ENCODE measurements around the gene HHATL.

HHATL gene

DNA sequence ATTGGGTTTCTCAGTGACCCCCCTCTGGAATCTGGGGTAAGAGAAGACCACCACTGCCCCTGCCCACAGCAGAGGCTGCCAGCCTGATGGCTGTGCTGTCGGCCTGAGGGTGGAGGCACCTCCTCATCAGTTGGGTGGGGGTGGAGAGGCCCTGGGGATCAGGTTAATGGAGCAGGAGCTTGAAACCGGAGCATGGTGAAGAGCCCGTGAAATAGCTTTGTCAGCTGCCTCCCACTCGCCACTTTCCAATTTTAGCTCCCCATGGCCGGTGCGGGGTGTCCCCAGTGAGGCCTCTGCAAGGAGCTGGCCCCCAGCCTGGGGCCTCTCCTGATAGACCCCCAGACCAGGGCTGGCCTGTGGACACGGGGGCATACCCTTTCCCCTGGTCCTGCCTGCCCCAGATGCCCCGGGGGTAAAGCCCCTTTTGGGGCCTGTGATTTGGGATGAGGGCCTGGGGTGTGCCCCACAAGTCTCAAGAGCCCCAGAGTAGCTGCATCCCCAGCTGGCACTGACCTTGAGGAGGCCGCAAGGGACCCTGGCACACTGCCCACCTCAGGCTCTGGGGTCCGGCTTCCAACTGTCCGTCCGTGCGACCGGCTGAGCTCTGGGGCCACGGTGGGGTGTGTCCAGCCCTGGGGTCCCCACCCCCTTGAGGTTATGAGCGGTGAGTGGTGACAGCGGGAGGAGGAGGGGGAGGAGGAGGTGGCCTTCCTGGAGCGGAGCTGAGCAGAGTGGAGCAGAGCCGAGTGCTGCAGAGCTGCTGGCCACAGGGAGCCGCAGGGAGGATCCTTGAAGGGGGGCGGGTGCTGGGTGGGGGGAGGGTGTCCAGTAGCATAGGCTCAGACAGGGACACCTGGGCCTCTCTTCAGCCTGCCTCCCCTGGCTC lies at the start of gene HHATL:
HHATL (minus strand) TSS at position 733 of the 886 bp plus-strand sequence. CDS start 1,972 bp downstream, outside the sequence.
- no peak for ATAC-seq
- Mint-ChIP-seq H3K36me3 (no peaks in the 10 kb centered on the region), H3K4me3 (no peak within 1 kb of the TSS), H3K9me3 (no peaks in the 10 kb centered on the region), H3K27me3 (peaks cover 47% of the 10 kb centered on the region), H3K27ac (no peak within 1 kb of the TSS), H3K4me1 (no peaks in the 10 kb centered on the region)

DNA sequence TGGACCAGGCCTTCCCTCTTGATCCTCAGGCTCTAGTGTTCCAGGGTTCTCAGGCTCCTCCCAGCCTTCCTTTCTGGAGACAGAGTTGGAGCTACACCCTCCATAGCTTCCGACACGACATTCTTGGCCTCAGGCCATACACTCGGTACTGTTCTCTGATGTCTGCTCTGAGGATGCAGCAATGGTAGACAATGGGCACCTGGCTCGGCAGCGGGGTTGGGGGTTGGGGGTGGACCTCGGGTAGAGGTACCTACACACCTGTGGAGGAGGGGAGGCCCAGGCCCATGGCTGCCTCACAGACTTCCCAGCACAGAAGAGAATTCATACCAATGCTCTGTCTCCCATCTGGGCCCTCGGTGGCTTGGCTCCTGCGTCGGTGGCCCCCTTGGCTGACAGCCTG lies 49.0 kb upstream of the HHATL start:
- no peak overlapping the region for H3K4me3 Mint-ChIP-seq
- ATAC-seq = no peak

DNA sequence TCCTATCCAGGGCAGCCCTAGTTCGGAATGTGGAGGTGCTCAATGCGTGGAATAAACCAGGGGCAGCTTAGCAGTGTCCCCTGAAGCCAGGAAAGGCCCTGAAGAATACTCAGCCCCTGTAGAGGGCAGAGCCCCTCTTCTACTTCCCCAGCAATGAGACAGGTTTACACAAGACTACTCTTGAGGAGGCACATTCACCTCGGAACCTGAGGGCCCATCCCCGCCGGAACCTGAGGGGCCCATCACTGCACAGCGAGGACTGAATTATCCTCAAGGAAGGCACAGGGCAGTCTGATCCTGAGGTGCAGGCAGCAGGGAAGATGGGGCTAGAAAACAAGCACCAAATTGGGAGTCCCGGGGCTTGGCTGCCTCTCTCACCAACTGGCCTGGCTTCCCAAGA lies 48.2 kb upstream of the HHATL start:
- H3K4me1 Mint-ChIP-seq = no peaks in the 10 kb centered on the region
- H3K36me3 Mint-ChIP-seq = no peaks in the 10 kb centered on the region
- H3K27ac Mint-ChIP-seq = no peak overlapping the region
- H3K9me3 Mint-ChIP-seq = no peaks in the 10 kb centered on the region
- ATAC-seq = no peak
- H3K4me3 Mint-ChIP-seq = no peak overlapping the region
- H3K27me3 Mint-ChIP-seq = no peaks in the 10 kb centered on the region

More for the DNA sequence above, 49.0 kb upstream of the HHATL start:
- Mint-ChIP-seq H3K27me3 (no peaks in the 10 kb centered on the region), H3K9me3 (no peaks in the 10 kb centered on the region), H3K27ac (no peak overlapping the region), H3K4me1 (no peaks in the 10 kb centered on the region), H3K36me3 (no peaks in the 10 kb centered on the region)

DNA sequence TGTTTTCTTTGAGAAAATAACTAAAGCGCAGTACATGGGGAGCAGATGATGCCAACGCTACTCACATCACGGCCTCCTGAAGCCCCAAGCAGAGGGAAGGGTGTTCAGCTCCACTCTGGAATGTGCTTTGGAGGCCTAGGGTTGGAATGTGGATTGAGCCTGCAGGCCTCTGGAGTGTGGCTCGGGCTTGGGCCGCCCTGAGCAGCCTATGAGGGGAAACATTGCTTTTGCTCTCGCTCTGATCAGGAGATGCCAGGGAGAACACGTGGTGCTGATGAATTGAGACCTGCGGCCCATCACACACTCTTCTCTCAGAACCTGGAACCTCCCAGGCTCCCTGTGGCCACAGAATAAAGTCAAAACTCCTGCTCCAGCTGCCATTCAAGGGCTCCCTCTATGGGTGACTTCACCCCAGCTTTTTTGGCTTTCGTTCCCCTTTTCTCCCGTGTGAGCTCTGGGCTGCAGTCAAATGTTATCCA lies 47.2 kb upstream of the HHATL start:
- H3K27me3 Mint-ChIP-seq = no peaks in the 10 kb centered on the region
- H3K9me3 Mint-ChIP-seq = no peaks in the 10 kb centered on the region
- no peaks in the 10 kb centered on the region for H3K36me3 Mint-ChIP-seq
- H3K4me3 Mint-ChIP-seq = no peak overlapping the region
- no peak overlapping the region for H3K27ac Mint-ChIP-seq
- ATAC-seq = no peak
- H3K4me1 Mint-ChIP-seq = no peaks in the 10 kb centered on the region

- Mint-ChIP-seq H3K27me3 (no peaks in the 10 kb centered on the region), H3K27ac (no peak overlapping the region), H3K4me3 (no peak overlapping the region)
Observed at GRCh38 chr3:42749025-42749752, 46.6 kb upstream of the HHATL start.

DNA sequence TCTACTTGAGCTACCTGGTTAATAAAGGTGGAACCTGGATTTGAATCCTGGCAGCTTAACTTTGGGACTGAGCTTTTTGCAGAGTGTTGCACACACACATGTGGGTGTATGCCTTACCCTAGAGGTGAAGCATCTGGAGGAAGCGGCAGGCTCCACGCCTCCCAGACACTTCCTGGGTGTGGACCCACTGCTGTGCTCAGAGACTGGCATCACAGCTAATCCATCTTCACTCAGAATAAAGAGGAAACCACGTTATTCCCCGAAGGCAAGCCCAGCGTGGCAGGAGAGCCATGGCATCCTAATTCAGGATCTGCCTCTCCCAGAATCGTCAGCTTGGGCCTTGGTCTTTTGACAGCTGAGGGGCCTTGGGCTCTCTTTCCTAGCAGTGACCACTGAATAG lies 45.0 kb upstream of the HHATL start:
- H3K36me3 Mint-ChIP-seq = no peaks in the 10 kb centered on the region
- H3K9me3 Mint-ChIP-seq = no peaks in the 10 kb centered on the region
- no peak overlapping the region for H3K27ac Mint-ChIP-seq
- H3K4me1 Mint-ChIP-seq = no peaks in the 10 kb centered on the region
- H3K27me3 Mint-ChIP-seq = no peaks in the 10 kb centered on the region
- no peak overlapping the region for H3K4me3 Mint-ChIP-seq
- ATAC-seq = no peak

More at GRCh38 chr3:42749025-42749752, 46.6 kb upstream of the HHATL start:
- ATAC-seq = no peak
- Mint-ChIP-seq H3K4me1 (no peaks in the 10 kb centered on the region), H3K9me3 (no peaks in the 10 kb centered on the region), H3K36me3 (no peaks in the 10 kb centered on the region)

GRCh38 chr3:42746455-42747450 lies 44.2 kb upstream of the HHATL start:
- no peaks in the 10 kb centered on the region for H3K9me3 Mint-ChIP-seq
- ATAC-seq = no peak
- no peak overlapping the region for H3K27ac Mint-ChIP-seq
- no peaks in the 10 kb centered on the region for H3K36me3 Mint-ChIP-seq
- H3K27me3 Mint-ChIP-seq = no peaks in the 10 kb centered on the region
- no peak overlapping the region for H3K4me3 Mint-ChIP-seq
- no peaks in the 10 kb centered on the region for H3K4me1 Mint-ChIP-seq

- no peaks in the 10 kb centered on the region for H3K4me1 Mint-ChIP-seq
- H3K9me3 Mint-ChIP-seq = no peaks in the 10 kb centered on the region
- no peak for ATAC-seq
- no peak overlapping the region for H3K4me3 Mint-ChIP-seq
- H3K36me3 Mint-ChIP-seq = no peaks in the 10 kb centered on the region
- no peaks in the 10 kb centered on the region for H3K27me3 Mint-ChIP-seq
- no peak overlapping the region for H3K27ac Mint-ChIP-seq
Observed at GRCh38 chr3:42745776-42746454, 43.3 kb upstream of the HHATL start.

DNA sequence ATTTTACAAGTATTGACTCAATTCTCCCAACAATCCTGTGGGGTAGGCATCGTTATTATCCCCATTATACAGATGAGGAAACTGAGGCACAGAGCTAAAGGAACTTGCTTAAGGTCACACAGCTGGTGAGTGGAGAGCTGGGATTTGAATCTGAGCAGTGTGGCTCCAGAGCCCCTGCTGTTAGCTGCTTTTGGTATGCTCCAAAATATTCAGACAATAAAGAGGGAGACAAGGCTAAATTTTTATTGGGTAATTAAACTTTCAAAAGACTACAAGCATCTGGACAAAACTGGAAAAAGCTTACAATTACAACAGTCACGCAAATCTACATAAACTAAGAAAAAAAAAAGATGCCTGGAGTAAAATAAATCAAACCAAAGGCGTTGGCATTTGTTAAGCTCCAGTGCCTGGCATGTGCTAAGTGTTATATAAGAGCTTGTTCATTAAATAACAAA lies 42.7 kb upstream of the HHATL start:
- Mint-ChIP-seq H3K4me3 (no peak overlapping the region), H3K9me3 (no peaks in the 10 kb centered on the region), H3K27me3 (no peaks in the 10 kb centered on the region), H3K27ac (no peak overlapping the region), H3K36me3 (no peaks in the 10 kb centered on the region), H3K4me1 (no peaks in the 10 kb centered on the region)
- ATAC-seq = no peak

DNA sequence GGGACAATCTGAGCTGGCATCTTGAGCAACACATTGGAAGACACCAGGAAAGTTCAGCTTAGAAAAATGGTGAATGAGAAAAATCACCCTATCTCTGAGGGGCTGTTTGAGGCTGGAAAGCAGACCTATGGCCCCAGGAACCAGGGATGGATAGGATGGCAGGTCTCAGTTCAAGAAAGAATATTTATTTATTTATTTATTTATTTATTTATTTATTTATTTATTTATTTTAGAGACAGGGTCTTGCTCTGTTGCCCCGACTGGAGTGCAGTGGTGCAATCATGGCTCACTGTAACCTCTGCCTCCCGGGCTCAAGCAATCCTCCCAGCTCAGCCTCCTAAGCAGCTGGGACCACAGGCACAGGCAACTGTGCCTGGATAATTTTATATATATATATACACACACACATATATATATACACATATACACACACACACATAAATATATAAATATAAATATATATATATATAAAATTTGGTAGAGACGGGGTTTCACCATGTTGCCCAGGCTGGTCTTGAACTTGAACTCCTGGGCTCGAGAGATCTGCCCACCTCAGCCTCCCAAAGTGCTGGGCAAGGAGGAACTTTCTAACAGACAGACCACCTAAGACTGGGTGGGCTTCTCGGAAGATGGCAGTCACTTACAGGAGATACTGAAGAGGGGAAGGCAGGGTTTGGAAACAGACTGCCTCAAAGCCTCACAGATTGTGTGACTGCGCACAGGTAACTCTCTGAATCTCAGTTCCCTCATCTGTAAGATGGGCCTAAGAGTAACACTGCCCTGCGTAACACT lies 40.8 kb upstream of the HHATL start:
- no peak for ATAC-seq
- H3K27me3 Mint-ChIP-seq = no peaks in the 10 kb centered on the region
- no peak overlapping the region for H3K27ac Mint-ChIP-seq

GRCh38 chr3:42742688-42743087 lies 40.1 kb upstream of the HHATL start:
- ATAC-seq = no peak
- no peaks in the 10 kb centered on the region for H3K27me3 Mint-ChIP-seq
- H3K27ac Mint-ChIP-seq = no peak overlapping the region

More for the DNA sequence above, 40.8 kb upstream of the HHATL start:
- no peaks in the 10 kb centered on the region for H3K36me3 Mint-ChIP-seq
- H3K4me1 Mint-ChIP-seq = peaks cover 15% of the 10 kb centered on the region
- H3K4me3 Mint-ChIP-seq = no peak overlapping the region
- H3K9me3 Mint-ChIP-seq = no peaks in the 10 kb centered on the region

GRCh38 chr3:42742259-42742658 lies 39.7 kb upstream of the HHATL start:
- no peak overlapping the region for H3K4me3 Mint-ChIP-seq
- H3K27ac Mint-ChIP-seq = no peak overlapping the region
- ATAC-seq = no peak
- no peaks in the 10 kb centered on the region for H3K27me3 Mint-ChIP-seq
- no peaks in the 10 kb centered on the region for H3K36me3 Mint-ChIP-seq
- peaks cover 16% of the 10 kb centered on the region for H3K4me1 Mint-ChIP-seq
- H3K9me3 Mint-ChIP-seq = no peaks in the 10 kb centered on the region

More at GRCh38 chr3:42742688-42743087, 40.1 kb upstream of the HHATL start:
- Mint-ChIP-seq H3K4me1 (peaks cover 16% of the 10 kb centered on the region), H3K4me3 (no peak overlapping the region), H3K36me3 (no peaks in the 10 kb centered on the region), H3K9me3 (no peaks in the 10 kb centered on the region)

DNA sequence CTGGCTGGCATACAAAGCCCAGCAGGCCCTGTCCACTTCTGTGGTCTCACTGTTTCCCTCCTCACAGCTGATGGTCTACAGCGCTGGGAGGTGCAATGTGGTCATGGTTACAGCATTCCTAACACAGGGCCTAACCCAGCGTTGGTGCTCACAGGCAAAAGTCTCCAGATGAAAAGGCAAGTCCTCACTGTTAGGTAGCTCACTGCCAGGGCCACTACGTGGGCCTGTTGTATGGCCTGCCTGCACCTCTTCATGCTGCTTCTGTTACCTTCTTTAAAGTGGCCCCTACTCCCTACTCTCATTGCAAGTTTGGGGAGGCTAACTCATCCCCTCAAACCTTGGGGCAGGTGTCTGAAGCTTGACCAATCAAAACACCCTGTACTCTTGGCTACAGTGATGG lies 39.2 kb upstream of the HHATL start:
- Mint-ChIP-seq H3K27ac (no peak overlapping the region), H3K4me3 (no peak overlapping the region), H3K9me3 (no peaks in the 10 kb centered on the region), H3K36me3 (no peaks in the 10 kb centered on the region), H3K27me3 (no peaks in the 10 kb centered on the region), H3K4me1 (peaks cover 16% of the 10 kb centered on the region)
- no peak for ATAC-seq

Data from stimulated activated memory B cell treated with anti-CD40 and anti-IgM and Interleukin-4, amounts not matched to agents 10 μg/mL and 1 μg/mL and 100 μg/mL, for 72 hours (primary cell).